IPS-11a (cell line): Measurements from ENCODE around the gene RAB3IL1.

ENCODE experiments used
- H3K4me3 ChIP-seq: one replicate; pipeline ENCODE4 v1.5.1; 2013; ENCODE audit warnings: low read depth, low read length, control low read depth

Gene RAB3IL1

GRCh38 chr11:61905801-61906521 is 11.4 kb downstream of the RAB3IL1 start:
- H3K4me3 ChIP-seq, result no peak overlapping the region

GRCh38 chr11:61905067-61905696 is 12.2 kb downstream of the RAB3IL1 start:
- H3K4me3 ChIP-seq, result no peak overlapping the region

GRCh38 chr11:61904539-61905048 is 12.8 kb downstream of the RAB3IL1 start:
- H3K4me3 ChIP-seq, result no peak overlapping the region

DNA sequence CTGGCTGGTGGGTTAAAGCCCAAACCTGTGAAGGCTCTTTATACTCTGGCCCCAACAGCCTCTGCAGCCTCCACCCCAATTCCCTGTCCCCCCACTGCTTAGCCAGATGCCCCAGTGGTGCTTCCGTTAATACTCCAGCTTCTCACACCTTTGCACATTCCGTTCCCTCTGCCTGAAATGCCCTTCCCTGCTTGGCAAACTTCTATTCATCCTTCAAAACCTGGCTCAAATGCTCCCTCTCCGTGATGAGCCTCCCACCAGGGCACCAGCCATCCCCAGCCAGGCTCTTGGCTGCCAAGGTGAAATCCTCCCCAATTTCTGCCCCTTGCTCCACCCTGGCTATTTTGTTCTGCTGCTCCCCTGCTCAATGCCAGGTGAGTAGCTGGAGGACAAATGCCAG is 13.5 kb downstream of the RAB3IL1 start:
- no peak overlapping the region for H3K4me3 ChIP-seq

- no peak overlapping the region for H3K4me3 ChIP-seq
Observed at GRCh38 chr11:61902313-61902712, 15.1 kb downstream of the RAB3IL1 start.

DNA sequence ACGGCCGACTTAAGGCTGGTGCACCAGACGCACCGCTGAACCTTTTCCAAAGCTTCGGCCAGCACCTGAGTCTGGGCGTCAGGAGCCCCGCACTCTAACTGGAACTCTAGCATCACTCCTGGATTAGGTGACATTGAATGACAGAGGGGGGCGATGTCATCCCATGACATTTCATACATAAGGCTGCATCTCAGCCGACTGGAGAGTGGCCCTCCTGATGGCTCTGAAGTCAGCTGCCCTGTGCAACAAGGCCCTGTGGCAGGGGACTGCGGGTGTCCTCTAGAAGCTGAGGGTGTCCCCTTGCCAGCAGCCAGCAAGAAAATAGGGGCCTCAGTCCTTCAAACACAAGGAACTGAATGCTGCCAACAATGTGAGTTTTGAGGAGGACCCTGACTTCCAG is 16.0 kb downstream of the RAB3IL1 start:
- no peak overlapping the region for H3K4me3 ChIP-seq

DNA sequence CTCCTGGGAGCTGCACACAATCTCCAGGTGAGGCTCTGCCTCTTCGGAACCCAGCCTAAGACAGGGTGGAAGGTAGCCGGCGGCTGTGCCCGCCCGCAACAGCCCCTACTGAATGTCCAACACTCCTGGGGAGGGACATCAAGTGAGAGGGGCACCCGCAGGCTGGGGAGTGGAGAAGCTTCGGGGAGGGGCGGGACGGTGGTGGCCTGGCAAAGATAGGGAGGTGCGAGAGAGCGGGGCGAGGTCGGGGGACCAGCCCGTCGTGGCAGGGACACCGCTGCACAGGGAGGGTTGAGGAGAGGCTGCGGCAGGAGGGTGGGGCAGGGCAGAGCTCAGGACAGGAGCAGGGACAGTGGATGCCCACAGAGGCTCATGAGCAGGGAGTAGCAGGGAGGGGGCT is 17.1 kb downstream of the RAB3IL1 start:
- no peak overlapping the region for H3K4me3 ChIP-seq

GRCh38 chr11:61899146-61899841 is 18.1 kb downstream of the RAB3IL1 start:
- H3K4me3 ChIP-seq, result no peak overlapping the region

- H3K4me3 ChIP-seq, result no peak overlapping the region
Observed at GRCh38 chr11:61898247-61898582, 19.2 kb downstream of the RAB3IL1 start.

- no peak overlapping the region for H3K4me3 ChIP-seq
Observed at GRCh38 chr11:61897387-61898246, 19.7 kb downstream of the RAB3IL1 start.

GRCh38 chr11:61896665-61897386 is 20.5 kb downstream of the RAB3IL1 start:
- H3K4me3 ChIP-seq, result no peak overlapping the region

- no peak overlapping the region for H3K4me3 ChIP-seq
Observed at GRCh38 chr11:61895718-61896059, 21.7 kb downstream of the RAB3IL1 start.

- no peak overlapping the region for H3K4me3 ChIP-seq
Observed at GRCh38 chr11:61895046-61895717, 22.2 kb downstream of the RAB3IL1 start.

GRCh38 chr11:61893981-61894380 is 23.4 kb downstream of the RAB3IL1 start:
- no peak overlapping the region for H3K4me3 ChIP-seq

DNA sequence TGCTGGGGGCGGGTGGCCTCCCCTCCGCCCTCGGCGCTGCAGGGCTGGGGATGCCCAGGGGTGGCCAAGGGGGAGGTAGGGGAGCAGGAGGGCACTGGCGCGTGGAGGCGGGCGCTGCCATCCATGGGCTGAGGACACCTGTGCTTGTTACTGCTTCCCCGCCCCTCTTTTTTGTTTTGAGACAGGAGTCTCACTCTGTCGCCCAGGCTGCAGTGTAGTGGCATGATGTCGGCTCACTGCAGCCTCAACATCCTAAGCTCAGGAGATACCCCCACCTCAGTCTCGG is 25.3 kb downstream of the RAB3IL1 start:
- peak overlapping the region; percentile 53 for H3K4me3 ChIP-seq

- peak within 1 kb of the TSS; percentile 72 for H3K4me3 ChIP-seq
Observed at GRCh38 chr11:61891331-61892084, 25.9 kb downstream of the RAB3IL1 start, which contains the start of gene FADS3. FADS3 (minus strand) TSS chr11:61891545; CDS start chr11:61891381, 164 bp downstream.

GRCh38 chr11:61890529-61891330 is 26.6 kb downstream of the RAB3IL1 start:
- peak overlapping the region; percentile 72 for H3K4me3 ChIP-seq

DNA sequence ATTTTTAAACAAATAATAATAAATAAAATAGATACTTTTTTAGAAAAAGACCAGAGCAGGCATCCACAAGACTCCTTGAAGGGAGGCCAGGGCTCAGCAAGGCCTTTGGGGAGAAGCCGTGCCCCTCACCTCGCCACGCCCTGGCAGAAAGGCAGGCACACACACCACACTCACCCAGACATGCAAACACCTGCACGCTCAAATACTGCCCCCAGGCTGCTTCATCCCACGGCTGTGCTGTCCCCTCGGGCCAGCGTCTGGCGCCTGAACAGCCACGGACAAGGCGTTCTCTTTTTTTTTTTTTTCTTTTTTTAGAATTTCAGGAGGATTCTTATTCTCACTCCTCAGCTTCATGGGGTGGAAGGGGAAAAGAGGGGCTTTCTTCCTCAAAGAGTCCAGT is 27.5 kb downstream of the RAB3IL1 start:
- H3K4me3 ChIP-seq, result no peak overlapping the region

- H3K4me3 ChIP-seq, result no peak overlapping the region
Observed at GRCh38 chr11:61888590-61888989, 28.8 kb downstream of the RAB3IL1 start.
